ENCODE data around the gene OTOR.

OTOR gene, protein sequence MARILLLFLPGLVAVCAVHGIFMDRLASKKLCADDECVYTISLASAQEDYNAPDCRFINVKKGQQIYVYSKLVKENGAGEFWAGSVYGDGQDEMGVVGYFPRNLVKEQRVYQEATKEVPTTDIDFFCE

DNA sequence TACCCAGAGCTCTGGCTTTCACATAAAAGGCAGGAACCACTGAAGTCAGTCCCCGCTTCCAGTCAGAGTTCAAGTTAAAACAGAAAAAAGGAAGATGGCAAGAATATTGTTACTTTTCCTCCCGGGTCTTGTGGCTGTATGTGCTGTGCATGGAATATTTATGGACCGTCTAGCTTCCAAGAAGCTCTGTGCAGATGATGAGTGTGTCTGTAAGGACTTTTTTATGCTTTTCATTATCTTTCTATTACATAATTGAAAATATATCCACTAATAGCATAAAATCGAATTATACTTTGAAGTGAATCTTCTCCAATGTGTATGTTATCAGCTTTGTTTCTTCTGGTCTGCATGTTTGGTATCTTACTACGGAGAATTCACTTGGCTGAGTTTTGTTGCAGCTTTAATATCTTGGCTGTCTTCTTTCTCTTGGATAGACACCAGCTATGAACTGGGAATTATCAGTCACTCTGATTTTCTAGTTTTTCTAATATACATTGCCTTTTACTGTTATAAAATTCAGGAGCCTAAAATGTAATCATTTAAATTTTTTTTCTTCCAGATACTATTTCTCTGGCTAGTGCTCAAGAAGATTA is at the start of gene OTOR:
OTOR (plus strand) TSS at position 51 of the 593 bp plus-strand sequence; CDS start at position 95, 44 bp downstream.
- DNase-seq = no peak

DNA sequence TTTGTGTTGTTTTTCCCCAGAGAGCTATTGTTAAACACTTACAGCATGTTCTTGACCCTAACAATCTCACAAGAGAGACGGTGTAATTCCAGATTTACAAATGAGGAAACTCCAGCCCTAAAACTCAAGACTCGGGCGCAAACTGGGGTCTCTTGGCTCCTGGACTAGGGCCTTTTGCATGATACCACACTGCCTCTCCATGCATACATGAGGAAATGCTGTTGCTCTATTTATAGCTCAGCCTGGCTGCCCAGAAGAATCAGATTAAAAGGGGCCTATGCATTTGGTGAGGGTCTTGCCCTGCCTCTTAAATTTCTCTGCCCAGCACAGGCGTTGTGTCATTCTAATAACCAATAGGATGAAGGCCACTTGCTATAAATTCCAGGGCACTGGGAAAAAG is 48.9 kb upstream of the OTOR start:
- DNase-seq = no peak

DNA sequence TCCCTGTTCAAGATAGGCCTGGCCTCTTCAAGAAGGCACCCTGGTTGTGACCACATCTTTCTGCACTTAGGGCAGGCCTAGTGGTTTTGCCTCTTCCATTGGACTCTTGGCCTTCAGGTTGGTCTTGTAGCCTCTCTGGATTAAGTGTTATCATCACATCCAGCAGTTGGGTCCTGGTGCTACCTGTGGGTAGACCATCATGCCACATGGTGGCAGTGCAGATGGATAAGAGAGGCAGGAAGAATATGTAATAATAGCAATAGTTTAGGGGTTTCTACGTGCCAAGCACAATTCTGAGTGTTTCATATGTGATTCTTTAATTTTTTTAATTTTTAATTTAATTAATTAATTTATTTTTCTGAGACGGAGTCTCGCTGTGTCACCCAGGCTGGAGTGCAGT is 46.9 kb upstream of the OTOR start:
- no peak for DNase-seq

DNA sequence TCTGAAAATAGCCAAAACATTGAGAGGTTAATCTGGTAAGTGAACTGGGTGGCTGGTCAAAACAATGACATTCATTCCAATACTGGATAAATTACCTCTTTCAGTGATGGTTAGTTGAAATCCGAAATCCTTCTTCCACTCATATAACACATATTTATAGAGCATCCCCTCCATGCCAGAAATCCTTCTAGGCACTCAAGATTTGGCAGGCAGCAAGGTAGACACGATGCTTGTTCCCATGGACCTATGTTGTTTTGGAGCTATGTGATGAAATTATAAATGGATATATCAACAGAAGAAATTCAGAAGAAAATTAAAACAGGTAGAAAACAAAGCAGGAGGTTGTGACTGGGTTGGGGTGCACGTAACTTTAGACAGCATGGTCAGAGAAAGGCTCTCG is 44.6 kb upstream of the OTOR start:
- no peak for DNase-seq

DNA sequence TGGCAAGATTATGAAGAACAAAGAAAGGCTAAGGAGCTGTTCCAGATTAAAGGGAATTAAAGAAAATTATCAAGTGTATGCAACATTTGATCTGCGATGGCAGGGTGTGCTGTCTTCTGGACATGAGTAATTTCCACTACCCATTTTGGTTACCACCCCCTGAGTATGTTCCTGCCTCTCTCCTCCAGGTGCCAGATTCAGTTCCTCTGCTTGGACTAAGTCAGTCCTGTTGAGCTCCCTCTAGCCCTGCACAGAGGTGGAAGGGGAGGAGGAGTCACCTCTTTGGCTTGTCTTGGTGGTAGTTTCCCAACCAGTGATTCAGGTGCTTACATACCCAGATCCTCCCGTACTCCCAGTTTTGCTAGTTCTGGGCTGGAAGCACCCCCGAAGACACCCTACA is 40.5 kb upstream of the OTOR start:
- DNase-seq = no peak

DNA sequence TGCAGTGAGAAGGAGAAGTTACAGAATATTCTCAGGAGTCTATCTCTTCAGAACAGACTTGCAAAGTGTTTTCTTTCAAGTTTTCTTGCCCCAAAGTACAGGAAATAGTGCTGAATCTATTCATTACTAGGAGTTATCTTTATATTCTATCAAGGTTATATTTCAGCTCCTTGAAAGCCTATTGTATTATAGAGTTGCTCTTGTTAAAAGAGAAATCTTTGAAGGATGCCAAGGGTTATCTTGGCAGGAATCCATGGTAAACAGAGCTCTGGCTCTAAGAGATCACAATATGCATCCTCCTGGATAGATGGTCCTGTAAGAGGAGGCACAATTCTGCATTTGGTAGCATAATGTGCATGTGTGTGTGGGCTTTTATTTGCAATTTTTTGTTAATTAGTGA is 39.6 kb upstream of the OTOR start:
- DNase-seq = no peak

DNA sequence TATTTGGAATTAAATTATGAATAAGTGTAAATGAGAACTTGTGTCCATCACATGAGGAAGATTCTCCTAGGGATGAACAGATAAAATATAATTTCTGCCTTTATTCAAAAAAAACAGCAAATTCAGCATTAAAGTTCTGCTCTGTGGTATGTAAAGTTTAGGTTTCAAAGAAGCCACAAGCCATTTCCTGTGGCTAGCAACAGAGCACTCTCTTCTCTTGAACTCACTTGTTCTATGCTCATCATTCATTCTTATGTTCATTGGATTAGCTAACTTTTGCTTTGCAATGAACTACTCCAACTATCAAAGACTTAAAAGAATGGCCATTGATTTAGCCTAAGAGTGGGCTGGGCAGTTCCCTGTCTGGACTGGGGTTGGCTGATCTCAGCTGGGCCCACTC is 39.1 kb upstream of the OTOR start:
- DNase-seq = no peak

DNA sequence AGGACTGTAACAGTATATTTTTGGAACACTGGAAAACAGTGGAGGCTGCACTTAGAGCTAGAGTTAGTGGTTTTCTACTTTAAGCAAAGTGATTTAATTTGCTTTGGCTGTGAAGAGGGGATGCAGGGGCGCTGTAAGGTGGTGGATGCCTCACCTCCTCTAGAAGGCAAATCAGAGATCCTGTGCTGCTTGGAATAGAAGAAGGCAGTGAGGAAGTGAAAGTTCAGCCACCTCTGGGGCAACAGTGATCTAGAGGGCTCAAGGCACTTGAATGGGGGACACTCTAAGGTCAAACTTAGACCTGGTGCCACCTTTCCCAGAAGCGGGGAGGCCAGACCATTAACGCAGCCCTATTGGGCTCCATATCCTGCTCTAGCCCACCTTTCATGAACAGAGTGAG is 37.4 kb upstream of the OTOR start:
- DNase-seq = no peak

DNA sequence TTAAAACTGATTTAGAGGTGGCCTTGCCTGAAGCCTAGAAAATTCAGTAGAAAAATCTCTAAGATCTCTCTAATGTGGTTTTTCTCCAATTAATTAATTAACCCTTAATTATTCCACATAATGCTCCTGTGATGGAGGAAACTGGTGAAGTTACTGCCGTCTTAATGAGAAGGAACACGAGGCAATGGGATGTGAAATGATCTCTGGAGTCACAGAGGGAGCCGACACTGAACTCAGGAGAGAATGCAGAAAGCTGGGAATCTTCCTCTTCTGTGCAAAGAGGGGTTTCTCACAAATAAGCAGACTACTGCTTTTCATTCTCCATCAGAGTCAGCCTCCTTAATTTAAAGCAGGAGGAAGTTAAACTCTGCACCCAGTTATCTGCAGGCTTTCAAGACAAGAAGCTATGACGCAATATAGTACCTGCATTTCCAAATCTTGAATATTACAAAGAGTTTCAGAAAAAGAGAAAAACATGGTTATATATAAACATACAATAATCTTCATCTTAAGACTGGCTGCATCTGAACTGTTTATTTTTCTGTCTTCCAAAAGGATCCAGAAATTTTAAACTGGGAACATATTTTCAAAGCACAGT is 36.4 kb upstream of the OTOR start:
- DNase-seq = no peak

DNA sequence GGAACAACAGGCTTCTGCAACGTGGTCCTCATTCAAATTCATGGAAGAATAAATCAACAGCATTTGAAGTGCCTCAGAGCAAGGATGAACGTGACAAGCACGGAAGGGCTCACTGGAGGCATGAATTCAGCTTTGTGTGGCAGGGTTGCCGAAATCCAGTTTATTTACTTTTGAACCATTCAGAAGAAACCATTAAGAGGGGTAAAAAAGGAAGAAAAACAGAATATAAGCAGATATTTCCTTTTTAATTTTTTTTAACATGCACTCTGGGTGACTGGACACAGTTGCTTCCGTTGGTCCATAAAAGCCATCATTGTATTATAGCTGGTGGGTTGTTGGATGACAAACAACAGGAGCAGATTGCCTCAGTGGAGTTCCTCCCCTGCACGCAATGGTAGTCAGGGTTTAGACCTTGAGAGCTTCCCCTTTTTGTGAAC is 35.6 kb upstream of the OTOR start:
- DNase-seq = no peak

DNA sequence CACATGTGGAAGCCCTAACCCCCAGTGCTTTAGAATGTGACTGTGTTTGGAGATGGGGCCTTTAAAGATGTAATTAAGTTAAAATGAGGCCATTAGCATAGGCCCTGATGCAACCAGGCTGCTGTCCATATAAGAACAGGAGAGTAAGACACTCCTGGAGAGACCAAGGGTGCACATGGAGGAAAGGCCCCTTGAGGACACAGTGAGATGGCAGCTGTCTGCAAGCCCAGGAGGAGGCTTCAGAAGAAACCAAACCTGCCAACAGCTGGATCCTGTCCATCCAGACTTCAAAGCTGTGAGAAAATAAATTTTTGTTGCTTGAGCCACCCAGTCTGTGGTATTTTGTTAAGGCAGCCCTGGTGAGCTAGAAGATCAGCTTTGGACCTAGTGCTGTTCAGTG is 35.1 kb upstream of the OTOR start:
- no peak for DNase-seq

DNA sequence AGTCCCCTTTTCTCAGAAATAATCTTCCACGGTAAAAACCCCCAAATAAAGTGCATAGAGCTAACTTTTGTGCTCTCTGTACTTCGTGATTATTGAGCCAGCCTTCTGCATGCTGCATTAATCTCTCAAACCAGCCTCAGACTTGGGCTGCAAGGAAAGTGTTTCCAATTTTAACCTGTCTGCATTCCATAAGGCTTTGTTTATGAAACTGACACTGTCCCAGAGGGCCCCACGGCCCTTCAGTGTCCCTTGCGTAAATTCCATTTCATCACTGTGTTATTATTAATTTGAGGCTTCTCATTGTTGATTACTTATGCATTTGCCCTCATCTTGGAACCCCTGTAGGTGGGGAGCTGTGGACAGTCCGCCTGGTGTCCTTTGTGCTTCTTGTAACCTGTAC is 33.9 kb upstream of the OTOR start:
- DNase-seq = no peak

DNA sequence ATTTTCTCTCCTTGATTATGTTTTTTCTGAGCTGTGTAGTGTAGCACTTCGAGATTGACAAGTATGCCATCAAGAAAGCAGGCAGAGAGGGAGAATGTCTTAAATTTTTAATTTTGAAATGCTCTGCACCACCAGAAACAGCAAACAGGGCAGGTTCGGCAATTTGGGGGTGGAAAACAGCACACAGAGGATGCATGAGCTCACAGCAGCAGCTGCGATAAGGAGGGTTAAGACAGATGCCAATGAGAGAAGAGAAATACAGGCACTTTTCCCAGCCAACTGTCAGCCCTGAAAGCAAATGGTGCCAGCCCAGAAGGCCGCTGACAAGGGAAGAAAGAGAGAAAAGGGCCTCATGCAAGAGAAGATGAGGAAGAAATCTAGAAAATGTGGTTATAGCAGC is 33.4 kb upstream of the OTOR start:
- peak in 2 of 14 donors; percentile 10 to 20 for DNase-seq

DNA sequence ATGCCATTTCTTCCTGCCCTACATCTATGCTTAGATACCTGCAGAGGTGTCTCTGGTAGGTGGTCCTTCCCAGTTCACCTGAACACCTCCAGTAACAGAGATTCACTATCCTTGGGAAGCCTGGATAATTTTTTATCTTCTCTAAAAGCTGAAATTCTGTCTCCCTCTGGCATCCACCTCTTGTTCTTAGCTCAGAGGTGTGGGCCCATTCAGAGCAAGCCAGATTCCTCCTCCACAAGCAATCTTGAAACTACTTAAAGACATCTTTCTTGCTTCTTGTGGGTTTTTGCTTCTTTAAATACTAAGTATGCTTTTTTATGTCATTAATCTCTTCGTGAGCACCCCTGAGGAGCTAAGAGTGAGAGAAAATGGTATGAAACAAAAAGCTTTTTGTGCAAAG is 28.7 kb upstream of the OTOR start:
- DNase-seq = no peak

DNA sequence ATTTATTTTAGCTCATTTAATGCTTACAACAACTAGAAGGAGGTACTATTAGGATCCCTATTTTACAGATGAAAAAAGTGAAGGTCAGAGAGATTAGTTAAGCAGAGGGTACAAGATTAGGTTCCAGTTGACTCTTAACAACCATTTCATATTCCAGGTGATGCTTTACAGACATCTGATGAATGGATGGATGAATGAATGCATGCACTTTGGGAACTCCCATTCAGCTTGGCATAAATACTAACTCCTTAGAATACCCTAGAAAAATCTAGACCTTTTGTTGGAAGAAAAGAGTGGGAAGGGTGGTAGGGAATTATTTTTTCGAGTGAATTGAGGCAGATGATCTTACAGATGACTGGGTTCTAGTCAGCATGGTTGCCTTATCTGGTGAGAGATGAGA is 19.1 kb upstream of the OTOR start:
- no peak for DNase-seq

DNA sequence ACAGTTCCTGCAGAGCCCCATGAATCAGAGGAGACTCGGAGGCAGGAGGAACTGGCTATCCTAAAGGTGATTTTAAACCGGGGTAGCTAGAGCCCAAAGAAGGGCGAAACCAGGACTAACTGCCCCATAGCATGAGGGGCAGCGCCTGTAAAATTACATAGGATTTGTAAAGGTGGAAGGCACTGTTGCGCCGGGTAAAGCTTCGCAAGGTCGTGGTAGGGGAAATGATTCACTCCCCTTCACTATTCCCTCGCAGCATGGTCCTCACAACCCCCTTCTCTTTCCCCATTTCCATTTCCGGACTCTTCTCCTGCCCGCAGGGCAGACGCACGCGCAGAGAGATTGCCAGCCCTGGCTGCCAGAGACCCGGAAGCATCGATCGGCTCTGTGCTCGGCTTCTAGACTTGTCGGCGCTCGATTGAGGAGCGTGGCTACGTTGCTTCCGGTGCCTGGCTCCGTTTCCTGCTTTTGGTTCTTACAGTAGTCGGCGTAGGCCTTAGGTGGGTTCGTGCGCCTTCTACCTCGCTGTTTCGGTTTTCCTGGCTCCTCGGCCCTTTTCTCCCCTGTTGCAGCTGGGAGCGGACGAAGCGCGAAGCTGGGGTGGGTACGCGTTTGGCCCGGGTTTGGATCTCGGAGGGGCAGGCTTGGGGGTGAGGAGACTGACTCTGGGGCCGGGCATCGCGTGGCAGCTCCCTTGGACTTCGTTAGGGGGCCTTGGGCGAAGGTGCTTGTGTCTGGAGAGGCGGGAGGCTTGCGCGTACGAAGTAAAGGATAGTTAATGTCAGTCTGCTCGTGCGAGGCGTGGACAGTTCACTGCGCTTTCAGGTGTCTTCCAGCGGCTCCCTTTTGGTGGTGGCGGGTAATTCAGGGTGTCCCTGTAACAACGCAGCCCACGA is 18.3 kb upstream of the OTOR start, which contains the start of gene SNRPB2:
SNRPB2 (plus strand) TSS at position 462 of the 896 bp plus-strand sequence. CDS start 1,677 bp downstream, outside the sequence.
- peak; percentile 31 to 93 (median 87) for DNase-seq

DNA sequence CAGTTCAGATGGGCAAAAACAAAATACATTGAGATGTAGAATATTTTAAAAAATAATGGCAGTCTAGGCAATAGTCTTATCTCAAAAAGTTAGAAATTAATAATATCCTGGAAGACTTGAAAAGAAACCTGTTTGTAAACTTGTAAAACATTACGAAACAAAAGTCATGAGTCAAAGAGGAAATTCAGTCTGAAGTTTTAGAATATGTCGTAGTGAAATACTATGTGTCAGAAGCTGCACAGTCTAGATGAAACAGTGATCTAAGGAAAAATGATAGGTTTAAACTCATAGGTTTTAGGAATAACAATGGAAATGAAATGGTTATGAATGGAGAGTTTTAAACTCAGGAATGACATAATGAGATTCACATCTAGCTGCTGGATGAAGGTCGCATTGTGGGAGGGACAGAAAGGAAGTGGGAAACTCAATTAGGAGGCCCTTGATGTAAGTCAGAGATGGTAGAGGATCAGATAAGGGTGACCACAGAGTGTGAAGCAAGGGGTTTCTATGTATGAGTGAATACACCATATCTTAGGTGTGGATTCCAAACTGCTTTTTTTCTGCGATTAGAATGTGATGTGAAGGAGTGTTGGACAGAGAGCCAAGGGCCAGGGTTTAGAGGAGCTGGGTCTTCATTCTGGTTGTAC is 15.5 kb upstream of the OTOR start:
- no peak for DNase-seq

DNA sequence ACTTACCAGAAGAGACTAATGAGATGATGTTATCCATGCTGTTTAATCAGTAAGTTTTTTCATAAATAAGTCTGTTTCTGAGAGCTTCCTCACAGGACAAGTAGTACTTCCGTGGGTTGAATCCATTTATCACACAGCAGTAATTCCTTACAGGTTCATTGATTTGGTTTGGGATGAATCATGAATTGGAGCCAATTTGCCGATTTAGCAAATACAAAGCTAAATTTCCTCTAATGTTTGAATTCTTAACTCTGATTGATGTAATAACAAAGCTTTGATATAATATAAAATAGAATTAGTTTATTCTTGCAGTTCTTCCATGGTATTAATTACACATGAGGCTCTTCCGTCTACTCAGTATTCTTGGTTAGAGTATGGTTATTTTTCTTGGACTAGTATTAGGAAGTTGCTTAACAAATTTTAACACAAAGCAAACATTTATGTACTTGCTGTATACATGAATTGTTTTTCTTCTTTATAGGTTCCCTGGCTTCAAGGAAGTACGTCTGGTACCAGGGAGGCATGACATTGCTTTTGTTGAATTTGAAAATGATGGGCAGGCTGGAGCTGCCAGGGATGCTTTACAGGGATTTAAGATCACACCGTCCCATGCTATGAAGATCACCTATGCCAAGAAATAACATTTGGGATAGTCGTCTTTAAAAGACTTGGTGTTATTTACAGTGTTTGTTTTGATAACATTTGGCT is 7.6 kb upstream of the OTOR start:
- DNase-seq = no peak

DNA sequence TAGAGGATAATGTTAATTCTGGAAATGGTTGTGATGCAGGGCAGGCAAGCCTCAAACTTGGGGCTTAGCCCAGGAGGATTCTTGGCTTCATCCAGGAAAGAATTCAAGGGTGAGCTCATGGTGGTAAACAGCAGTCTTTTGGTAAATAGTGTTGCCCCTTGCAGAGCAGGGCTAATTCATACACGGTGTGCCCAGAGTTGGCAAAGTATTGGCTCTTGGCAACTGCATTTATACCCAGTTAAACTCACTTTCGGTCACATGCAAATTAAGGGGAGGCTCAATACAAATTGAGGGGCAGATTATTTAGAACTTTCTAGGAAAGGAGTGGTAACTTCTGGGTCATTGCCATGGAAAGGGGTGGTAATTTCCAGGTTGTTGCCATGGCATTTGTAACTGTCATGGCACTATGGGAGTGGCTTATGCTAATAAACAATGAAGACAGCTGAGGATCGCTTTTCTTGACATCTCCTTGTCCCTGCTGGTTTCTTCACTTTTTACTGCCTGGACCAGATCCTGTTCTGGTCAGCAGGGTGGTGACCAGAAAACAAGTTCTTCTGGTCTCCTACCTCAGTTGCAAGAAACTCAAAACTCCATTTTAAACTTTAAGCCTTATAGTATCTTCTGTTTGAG is 3.9 kb upstream of the OTOR start:
- peak in 7 of 14 donors; percentile 9 to 68 (median 13) for DNase-seq

DNA sequence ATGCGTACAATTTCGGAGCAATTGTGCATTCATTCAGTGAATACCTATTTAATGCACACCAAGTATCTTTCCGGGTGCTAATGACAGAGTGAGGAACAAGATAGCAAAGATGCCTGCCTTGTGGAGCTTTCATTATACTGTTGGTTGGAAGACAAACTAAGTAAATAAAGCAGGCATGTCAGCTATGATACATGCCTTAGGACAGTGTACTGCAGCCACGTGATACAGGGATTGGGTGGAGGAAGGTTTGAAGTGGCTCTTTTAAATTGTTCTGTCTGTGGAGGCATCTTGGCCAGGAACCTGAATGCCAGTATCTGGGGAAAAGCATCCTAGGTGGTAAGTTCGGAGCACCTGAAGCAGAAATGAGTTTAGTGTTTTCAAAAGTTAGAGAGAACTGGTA is 3.0 kb upstream of the OTOR start:
- DNase-seq = no peak

DNA sequence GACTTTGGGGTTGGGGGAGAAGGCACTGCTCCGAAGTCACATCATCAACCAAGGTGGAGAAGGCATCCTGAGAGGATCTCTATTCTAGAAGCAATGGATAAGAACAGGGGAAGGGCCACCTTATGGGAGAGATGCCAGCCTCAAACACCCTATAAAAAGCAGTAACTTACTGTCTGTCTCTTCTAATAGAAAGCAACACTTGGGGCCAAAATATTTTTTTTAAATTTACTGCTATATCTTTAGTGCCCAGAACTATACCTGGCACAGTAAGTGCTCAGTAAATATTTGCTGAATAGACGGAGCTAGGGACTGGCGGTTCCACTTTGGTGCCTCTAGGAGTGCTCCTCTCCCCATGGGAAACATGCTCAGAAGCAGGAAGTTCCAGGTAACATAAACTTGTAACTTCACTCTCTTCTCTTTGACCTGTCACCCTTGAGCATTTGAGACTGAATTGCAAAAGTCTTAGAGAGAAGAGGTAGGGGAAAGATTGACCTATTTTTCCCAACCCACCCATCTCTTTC is 807 bp upstream of the OTOR start:
- no peak for DNase-seq
